CD4-positive, alpha-beta T cell treated with Interleukin-4 for 4 hours (primary cell): ENCODE measurements around the gene ZNF267.
"Not testable (repeated sequence)": the region's sequence is repeated elsewhere in the genome, so short reads cannot be mapped to it uniquely, and the experiment has no call there.

Source experiments
- DNase-seq: peaks from one replicate; pipeline ENCODE4 v3.0.0-alpha.2; 2020

The ZNF267 gene

DNA sequence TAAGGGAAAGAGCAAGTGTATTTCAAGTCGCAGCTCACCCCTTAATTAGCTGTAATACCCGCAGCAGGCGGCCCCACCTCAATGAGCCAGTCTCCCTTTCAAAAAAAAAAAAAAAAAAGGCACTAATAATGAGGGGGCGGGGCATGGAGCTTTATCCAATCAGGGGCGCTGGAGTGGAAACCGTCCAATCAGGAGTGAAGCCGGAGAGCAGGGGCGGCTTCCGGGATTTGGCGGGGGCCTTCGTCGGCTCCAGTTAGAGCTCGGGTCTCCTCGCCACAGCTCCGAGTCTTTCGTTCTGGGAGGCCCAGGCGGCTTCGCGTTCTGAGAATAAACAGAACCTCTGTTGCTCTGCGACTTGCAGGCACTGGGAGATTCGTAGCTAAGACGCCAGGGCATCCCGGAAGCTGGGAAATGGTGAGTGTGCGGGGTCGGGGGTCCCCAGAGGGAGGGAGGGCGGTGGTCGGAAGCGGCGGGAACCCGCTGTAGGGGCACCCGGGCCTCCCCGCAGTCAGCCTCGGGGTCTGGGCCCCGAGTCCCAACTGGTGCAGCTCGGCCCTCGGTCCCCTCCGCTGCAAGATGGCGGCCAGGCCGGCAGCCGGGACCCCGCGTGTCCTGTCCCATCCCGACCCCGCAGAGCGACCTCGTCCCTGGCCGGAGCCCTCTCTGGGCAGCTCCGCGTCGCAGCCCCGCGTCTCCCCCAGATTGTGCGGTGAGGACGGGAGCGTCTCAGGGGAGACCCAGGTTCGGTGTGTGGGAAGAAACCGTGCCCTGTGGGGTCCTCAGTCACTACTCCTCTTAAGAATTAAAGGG, at the start of gene ZNF267:
Gene ZNF267 (plus strand): TSS at position 252 of the 810 bp plus-strand sequence. CDS start 160 bp downstream, at position 412.
- peak; percentile 96 for DNase-seq

DNA sequence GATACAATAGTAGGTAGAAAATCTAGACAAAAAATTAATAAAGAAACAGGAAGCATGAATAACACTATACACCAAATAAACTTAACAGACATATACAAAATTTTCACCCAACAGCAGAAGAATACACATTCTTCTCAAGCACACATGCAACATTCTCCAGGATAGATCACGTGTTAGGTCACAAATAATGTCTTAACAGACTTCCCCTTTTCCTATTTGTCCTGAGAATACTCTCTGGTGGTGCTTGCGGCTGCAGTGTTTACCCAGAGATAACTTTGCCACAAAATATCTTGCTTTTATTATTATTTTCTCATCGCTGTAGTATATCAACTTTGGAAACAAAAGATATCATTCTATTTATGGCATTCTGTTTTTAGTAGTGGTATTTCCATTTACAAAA, 40.6 kb upstream of the ZNF267 start:
- no peak for DNase-seq

DNA sequence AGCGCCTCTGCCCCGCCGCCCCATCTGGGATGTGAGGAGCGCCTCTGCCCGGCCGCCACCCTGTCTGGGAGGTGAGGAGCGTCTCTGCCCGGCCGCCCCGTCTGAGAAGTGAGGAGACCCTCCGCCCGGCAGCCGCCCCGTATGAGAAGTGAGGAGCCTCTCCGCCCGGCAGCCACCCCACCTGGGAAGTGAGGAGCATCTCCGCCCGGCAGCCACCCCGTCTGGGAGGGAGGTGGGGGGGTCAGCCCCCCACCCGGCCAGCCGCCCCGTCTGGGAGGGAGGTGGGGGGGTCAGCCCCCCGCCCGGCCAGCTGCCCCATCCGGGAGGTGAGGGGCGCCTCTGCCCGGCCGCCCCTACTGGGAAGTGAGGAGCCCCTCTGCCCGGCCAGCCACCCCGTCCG, 37.2 kb upstream of the ZNF267 start:
- DNase-seq: not testable (repeated sequence)

DNA sequence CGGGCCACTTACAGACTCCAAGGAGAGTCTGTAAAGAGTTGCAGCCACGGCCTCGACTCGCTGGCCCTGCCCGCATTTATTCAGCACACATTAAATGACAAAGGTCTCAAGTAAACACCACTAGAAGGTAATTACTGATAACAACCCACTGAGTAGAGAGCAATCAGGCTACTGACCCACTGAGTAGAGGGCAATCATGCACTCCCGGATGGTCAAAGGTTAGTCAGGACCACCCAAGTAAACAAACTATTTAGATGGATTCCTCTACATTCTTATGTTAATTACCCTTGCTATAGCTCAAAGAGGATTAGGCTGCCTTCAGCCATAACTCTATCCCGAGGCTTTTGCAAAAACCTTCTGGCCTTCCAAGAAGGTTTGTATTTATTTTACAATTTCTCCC, 30.7 kb upstream of the ZNF267 start:
- no peak for DNase-seq

DNA sequence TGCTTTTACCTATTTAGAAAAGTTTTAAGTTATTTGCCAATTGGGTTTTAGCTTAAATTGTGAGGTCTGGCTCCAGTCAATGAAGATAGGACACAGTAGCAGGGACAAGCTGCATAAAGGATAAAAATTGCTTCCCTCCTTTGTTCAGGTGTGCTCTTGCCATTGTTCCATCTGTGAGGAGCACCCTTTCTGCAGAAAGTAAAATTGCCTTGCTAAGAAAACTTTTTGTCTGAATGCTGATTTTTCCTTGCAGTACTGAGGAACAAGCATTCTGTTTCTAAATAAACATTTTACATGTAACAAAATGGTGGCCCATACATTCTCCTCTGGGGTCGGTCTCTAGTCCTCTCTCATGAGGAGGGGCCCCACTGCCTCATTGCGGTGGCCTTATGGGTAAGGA, 25.0 kb upstream of the ZNF267 start:
- DNase-seq: not testable (repeated sequence)

DNA sequence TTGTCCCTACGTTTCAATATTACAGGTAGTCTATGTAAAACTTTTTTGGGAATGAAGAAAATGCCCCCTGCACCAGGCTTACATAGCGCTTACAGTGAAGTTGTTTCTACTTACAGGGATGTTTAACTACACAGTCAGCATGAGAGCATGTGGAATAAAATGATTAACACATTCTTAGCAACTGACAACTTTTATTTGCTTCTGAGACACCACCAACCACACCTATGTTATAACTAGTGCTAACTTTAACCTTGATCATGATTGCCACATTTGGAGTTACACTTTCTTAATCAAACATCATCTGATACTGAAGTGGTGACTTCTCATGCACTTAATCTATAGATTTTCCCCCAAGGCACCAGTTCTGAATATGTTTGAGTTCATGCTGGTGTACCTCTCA, 20.3 kb upstream of the ZNF267 start:
- no peak for DNase-seq

DNA sequence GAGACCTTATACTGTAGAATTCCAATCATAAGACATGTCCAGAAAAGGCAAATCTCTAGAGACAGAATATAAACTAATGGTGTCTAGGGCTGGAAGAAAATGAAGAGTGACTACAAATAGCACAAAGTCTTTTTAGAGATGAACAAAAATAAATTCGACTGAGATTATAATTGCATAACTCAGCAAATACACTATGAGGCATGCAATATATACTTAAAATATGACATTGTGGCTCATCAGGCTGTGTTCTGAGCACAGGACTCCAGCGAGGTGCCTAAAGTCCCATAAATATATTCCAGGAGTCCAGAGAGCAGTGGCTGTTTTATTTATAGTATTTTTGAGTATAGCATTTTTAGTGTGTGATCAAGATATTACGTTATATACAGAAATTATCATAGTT, 13.1 kb upstream of the ZNF267 start:
- no peak for DNase-seq

DNA sequence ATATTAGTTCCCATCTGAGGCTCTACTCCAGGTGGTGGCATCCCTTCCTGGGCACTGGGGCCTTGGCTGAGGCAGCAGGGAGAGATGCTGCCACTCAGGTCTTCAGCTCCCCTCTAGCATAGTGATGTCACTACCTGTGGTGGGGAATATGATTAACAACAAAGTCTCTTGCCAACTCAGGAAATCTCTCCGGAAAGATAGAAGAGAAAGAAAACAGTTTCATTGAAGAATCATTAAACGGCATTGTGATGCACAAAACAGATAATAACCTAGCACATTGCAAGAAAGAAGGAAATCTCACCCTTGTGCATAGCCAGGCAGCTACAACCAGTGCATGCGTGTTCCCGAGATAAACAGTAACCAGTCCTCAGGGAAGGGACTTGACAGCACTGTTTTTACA, 12.2 kb upstream of the ZNF267 start:
- DNase-seq: peak; percentile 53

DNA sequence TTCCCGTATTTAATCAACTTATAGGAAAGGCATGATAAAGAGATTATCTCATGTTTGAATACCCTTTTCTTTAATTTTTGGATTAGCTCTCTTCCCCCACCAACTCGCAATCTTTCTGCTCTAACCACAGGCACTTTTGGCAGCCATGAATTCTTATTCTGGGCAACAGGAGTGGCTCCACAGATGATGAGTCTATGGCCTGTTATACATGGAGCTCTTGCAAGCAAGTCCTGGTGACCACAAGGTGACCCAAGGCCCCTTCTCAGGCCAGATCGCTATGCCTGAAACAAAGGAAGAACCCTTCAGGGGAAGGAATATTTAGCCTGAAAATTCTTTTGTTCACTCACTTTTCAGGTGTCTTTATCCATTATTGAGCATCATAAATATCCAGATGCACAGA, 10.8 kb upstream of the ZNF267 start:
- no peak for DNase-seq

DNA sequence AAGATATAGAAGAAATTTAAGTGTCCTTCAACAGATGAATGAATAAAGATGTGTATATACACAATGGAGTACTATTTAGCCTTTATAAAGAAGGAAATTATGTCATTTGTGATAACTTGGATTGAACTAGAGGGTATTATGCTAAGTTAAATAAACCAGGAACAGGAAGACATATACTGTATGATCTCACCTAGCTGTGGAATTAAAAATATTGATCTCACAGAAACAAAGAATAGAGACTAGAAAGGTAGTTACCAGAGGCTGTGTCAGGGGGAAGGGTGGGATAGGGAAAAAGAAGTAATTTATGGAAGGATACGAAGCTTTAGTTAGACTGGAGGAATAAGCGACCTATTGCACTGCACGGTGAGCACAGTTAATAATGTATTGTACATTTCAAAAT, 5.4 kb upstream of the ZNF267 start:
- DNase-seq: no peak

DNA sequence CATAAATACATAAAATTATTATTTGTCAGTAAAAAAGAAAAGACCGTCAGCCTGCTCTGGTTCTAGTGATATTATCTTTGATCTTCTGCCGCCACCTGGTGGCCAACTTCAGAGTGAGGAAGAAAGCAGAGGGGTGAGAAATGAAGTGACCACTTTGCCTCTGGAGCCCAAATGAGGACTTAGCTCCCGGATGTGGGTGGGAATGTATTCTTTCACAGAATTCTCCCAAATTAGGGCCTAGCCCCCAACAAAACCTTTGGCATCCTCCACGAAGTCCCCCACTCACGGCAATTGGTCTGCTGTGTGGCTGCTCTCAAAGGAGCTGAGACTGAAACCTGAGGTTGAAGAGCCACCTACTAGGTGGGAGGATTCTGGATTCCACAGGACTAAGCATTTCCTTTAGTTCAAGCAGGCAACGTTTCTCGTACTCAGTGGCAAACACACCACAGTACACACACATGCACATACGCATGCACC, 4.9 kb upstream of the ZNF267 start:
- peak; percentile 82 for DNase-seq

DNA sequence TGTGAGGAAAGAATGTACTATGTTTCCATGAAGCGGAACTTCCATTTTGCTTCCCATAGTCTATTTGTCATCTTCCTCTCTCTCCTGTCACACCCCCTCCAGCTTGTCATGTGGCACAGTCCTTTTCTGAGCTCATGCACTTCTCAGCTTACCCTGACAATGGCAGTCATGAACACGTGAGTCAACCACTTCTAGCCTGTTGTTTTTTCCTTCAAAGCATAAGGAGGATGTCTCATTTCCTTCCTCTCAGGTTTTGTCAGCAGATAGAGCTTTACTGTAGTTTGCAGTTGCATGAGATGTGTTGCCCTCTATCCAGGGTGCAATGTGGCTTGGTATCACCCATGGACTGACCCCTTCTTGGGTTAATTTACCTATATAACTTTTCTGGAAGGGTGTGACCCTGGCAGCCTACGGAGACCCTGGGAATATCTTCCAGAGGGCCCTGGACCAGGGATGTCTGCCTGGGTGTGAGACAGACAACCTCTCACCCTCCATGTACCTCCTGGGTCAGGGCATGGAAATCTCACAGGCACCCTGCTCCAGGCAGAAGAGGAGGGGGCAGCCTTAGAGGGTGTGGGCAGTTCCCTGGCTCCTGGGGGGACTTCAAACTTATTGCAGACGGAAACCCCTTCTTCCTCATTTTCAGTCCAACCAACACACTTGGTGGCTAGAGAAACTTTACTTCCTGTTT, 4.0 kb upstream of the ZNF267 start:
- peak; percentile 94 for DNase-seq

DNA sequence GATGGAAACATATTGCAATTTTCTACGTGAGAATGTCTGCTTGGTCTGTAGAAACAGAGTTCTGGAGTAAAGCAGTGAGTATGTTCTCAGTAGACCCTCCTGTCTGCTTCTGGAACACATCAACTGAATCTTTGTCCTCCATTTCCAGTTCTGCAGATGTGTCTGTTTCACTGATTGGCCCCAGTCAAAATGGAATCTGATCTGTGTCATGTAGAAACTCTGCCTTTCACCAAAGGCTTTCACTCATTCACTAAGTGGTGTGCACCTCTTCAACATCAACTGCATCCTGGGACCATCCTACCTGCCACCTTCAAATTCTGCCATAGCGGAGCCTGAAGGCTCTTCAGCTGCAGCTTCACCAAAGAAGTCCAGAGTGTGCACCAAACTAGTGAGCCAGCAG, 2.8 kb upstream of the ZNF267 start:
- DNase-seq: no peak

DNA sequence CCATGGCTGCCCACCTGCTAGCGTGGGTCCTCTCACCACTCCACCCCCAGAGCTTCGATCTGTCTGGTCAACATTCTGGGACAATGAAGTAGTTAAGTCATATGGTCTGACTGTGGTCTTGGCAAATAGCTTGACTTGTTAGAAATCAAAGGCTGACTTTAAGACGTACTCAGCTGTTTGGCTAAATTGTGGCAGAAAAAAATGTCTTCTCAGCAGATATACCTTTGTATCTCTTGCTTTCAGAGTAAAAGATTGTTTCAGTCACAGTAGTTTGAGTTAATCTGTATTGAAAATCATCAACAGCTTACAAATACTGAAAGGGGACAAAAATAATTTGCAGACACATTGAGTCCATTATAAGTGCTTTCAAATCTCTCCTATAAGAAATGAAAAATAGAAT, 2.1 kb upstream of the ZNF267 start:
- DNase-seq: no peak

DNA sequence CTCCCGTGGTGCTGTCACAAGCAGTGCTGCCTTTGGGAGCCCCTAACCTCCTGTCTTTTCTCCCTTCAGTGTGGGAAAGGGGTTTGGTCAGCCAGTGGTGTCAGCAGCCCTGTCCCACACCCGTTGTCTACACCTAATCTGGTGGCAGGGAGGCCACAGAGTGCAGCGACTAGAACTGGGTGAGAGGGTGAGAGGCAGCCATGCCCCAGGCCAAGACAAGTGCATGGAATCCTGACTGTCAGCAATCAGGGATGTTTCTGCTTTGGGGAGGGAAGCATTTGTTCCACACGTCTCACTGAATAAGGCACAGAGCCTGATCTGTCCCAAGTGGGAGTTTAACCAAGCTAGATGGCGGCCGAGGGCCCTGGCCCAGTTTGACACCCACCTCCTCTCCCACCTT, 1.4 kb upstream of the ZNF267 start:
- no peak for DNase-seq

DNA sequence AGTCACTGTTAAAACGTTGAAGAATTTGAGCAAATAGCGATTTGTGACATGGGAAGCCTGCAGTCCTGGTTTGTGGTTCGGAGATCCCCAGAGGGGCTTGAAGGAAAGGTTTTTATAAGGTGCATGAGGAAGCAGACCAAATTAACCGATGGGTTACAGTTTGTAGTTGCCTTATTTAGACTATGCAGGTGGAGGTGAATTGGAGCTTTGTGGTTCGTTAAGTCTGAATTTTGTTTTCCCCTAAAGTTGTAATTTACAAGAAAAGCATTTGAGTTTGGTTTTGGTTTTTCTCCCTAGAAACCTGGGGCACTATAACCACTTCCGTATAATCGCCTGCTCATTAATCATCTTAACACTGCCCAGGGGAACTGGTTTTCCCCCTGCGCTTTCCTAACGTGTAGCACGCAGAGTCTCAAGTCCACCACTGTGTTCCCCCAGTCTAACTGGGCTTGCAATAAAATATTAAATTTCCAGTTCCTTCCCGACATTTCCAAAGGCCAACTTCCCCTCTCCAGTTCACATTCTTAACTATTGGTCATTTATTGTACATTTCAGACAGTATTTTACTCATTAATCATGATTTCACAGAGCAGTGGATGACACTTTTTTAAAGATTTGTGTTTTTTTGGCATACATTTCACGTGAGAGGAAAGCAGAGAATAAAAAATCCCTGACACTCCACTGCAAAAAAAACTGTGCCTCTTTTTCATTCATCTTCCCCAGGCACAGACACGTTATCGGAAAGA, 932 bp downstream of the ZNF267 start:
- peak; percentile 82 for DNase-seq

DNA sequence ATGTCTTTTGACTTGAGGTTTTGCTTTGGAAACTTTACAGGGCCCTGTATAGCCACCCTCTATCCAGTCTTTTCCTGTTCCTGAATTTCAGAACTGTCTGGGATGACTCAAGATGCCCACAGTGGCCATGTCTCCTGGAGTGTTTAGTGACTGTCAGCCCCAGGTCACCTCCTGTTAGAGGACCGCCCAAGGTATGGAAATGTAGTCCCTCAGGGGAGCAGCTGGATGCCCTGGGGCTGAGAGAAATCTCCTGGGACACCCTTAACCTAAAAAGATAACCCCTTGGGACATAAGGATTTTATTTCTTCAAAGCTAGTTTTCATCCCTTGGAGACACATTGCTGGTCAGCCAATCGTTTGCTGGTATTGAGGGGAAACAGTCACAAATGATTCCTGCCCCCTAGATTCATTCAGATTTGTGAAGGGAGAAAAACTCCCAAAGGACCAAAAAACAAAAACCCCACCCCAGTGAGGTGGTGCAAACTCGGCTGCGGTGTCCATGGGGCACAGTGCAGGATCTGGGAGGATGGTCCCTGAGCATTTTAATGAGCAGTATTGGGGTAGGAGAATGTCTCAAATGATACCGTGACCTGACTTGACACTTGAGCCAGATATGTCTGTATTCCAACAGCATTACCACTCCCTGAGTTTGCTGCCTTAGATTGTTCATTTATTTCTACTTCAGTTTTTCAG, 1.7 kb downstream of the ZNF267 start:
- DNase-seq: peak; percentile 22

DNA sequence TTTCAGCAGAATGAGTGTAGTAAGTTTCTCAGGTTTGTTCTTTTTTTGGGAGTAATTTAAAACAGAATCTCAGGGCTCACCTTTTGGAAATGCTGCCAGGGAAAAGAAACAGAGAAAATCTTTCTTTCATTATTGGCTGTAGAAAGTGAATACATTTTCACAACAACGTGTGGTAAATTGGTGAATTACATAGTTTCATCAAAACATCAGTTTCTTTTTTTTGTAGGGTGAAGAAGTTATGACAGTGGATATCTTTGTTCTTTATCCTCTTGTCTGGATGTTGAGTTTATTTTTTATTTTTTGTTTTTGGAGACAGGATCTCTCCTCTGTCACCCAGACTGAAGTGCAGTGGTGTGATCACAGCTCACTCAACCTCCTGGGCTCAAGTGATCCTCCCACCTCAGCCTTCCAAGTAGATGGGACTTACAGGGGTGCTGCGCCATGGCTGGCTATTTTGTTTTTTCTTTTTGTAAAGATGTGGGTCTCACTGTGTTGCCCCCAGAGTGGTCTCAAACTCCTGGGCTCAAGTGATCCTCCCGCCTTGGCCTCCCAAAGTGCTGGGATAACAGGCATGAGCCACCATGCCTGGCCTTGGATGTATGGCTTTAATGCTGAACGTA, 2.4 kb downstream of the ZNF267 start:
- DNase-seq: no peak

DNA sequence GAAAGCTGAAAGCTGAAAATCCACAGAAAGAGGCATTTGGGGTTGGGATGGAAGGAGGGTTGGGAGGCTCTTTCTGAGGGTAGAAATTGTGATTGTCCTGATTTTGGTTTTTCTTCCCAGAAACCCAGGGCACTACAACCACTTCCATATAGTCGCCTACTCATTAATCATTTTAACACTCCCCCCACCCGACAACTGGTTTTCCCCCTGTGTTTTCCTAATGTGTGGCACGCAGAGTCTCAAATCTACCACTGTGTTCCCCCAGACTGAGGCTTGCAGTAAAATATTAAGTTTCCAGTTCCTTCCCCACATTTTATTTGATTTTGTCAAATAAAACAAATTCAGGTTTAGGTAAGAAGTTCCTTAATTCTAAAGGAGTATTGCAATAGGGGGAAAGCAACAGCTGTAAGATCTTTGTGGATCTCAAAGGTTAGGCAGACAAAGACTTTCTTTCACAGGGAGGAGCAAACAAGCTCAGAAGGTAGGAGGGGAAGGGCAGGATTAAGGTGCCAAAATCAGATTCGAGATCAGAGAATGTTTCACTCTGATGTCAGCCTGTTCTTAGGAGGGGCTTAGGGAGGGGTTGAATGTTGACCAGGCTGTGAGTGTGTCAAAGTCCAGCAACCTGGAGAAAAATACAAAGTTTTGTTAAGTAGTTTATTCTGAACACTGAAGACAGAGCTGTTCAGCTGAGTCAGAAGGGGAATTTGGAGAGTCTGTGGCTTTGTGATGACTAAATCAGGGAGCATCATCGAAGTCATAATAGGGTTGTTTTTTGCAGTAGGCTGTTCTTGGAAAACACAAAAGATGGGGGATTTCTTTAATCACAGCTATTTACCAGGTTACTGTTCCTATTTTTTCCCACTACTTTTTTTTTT, 3.6 kb downstream of the ZNF267 start:
- peak; percentile 94 for DNase-seq

DNA sequence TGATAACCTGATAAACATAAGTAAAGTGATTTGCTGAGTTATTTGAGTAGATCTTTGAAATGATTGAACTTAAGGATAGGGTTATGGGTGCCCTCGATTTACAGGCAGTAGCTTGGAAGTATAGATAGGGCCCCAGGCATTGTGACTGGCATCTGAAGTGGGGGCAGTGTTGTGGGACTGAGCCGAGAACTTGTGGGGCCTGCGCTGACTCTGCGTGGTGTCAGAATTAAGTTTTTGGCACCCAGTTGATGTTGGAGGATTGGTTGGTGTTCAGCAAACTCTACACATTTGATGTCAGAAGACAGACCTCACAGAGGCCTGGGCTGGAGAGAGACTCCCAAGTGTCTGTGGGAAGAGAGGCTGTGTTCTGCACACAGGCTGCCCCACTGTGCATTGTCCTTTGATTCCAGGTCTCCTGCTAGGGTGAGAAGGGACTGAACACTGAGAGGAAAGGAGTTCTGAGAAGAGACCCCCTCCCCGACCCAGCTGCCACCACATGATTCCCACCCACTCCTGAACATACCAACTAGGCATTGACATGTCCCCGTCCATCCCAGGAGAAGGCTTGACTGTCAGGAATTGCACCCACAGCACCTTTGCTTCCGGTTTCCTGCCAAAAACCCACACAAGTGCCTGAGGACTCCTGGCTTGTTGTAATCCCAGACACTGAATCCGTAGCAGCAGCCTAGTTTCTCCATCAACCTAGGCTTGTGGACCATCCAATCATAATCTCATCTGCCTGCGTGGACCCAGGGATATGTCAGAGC, 4.5 kb downstream of the ZNF267 start:
- DNase-seq: no peak

DNA sequence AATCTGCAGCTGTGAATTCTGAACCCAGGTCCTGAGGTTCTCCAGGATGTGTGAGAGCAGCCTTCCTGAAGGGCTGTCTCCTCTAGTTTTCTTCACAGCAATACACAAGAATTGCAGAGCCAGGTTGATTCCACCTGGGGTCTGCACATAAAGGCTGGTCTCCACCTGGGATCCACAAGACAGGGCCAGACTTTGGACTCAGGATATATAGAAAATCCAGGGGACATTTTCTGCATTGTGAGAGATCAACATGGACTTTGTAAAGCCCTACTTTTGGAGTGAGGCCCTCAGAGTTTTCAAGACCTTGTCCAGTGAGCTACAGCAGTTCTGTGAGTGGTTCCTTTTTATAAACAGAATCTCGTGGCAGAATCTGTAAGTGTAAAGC, 6.3 kb downstream of the ZNF267 start:
- DNase-seq: no peak
